HCT116 (cell line): Measurements from ENCODE around the gene CALN1. TPM values are rescaled to one million over a fixed set of nuclear protein-coding genes. Genes with fewer than 3 reads are reported as not detected.

Experiments used
- ATAC-seq: fragments of 200-7000 bp; cut with Tn5 transposase; 2 replicates; pipeline ENCODE4 v1.9.1; 2020; ENCODE audit warnings: mild to moderate bottlenecking, moderate library complexity
- BruUV-seq: library from RNA; stranded (reverse); fragments of 400-500 nt; replicated peaks from 2 replicates; lab custom pipeline; 2021; lab: Mats Ljungman, UMichigan
- CTCF ChIA-PET: fragments of 300-600 bp; sonication (Branson Sonifier 250); formaldehyde crosslinking; loops from one replicate; lab custom pipeline; 2021; ENCODE audit warnings: antibody characterized with exemption; lab: Charles Lee
- POLR2A ChIA-PET: fragments of 300-600, 350-600 bp; sonication (Branson Sonifier 250); formaldehyde crosslinking; loops from one replicate; lab custom pipeline; 2021; ENCODE audit warnings: antibody characterized with exemption; lab: Charles Lee
- RAD21 ChIA-PET, 2 experiments: fragments of 300-600 bp; sonication (Branson Sonifier 250); formaldehyde crosslinking; loops; one replicate each; lab custom pipeline; 2023; ENCODE audit warnings: low total read pairs in 2 of 2; ENCODE audit not compliant: uncharacterized antibody in 2 of 2, unreplicated experiment in 2 of 2, low non-redundant PET in 1 of 2; lab: Charles Lee
- DNase-seq: peaks from one replicate; pipeline ENCODE4 v3.0.0-alpha.2; 2010; ENCODE audit warnings: low read depth, low spot score
- H2AFZ ChIP-seq: fragments of 200-600 bp; shearing (Covaris generic), sonication (generic); 2 replicates; pipeline ENCODE4 v1.6.1; 2017; ENCODE audit warnings: low read depth, mixed run types, mixed read lengths, antibody characterized with exemption, low read length; ENCODE audit not compliant: poor library complexity, severe bottlenecking
- H3K27ac ChIP-seq: 2 replicates; pipeline ENCODE4 v1.5.1; 2012; ENCODE audit warnings: low read depth, low read length
- H3K27me3 ChIP-seq: fragments of 200-600 bp; sonication (generic); 2 replicates; pipeline ENCODE4 v1.6.1; 2016; ENCODE audit warnings: mixed run types, low read length, mixed read lengths; ENCODE audit not compliant: insufficient read depth
- H3K36me3 ChIP-seq, 2 experiments: fragments of 200-500 bp in 1 of 2; fragments of 200-600 bp in 1 of 2; sonication (Bioruptor generic) in 1 of 2; sonication (generic) in 1 of 2; 2 replicates each; pipeline versions ENCODE4 v1.5.1 to v1.6.1; 2014 to 2016; ENCODE audit warnings: low read length in 2 of 2, inconsistent platforms in 1 of 2, mixed read lengths in 1 of 2, mixed run types in 1 of 2; ENCODE audit not compliant: insufficient read depth in 2 of 2, control insufficient read depth in 1 of 2
- H3K4me1 ChIP-seq, 2 experiments: fragments of 200-600 bp in 1 of 2; sonication (generic) in 1 of 2; 2 replicates each; pipeline versions ENCODE4 v1.5.1 to v1.6.1; 2012 to 2017; ENCODE audit warnings: low read length in 2 of 2, inconsistent platforms in 1 of 2, mild to moderate bottlenecking in 1 of 2, mixed read lengths in 1 of 2, mixed run types in 1 of 2, moderate library complexity in 1 of 2; ENCODE audit not compliant: insufficient read depth in 2 of 2, control insufficient read depth in 1 of 2
- H3K4me2 ChIP-seq: fragments of 200-600 bp; sonication (generic); 2 replicates; pipeline ENCODE4 v1.6.1; 2017; ENCODE audit warnings: mixed run types, low read length, mixed read lengths
- H3K4me3 ChIP-seq, 2 experiments: fragments of 200-600 bp in 1 of 2; sonication (generic) in 1 of 2; replicated peaks in 1 of 2; 2 replicates each; pipeline ENCODE4 v1.5.1; 2011 to 2016; ENCODE audit warnings: low read length in 2 of 2, control low read depth in 1 of 2, low read depth in 1 of 2, mild to moderate bottlenecking in 1 of 2, mixed read lengths in 1 of 2, mixed run types in 1 of 2
- H3K79me2 ChIP-seq: fragments of 200-600 bp; sonication (generic); 2 replicates; pipeline ENCODE4 v1.6.1; 2017; ENCODE audit warnings: mild to moderate bottlenecking, mixed run types, low read length, moderate library complexity, mixed read lengths; ENCODE audit not compliant: insufficient read depth
- H3K9ac ChIP-seq: fragments of 200-600 bp; sonication (generic); 2 replicates; pipeline ENCODE4 v1.6.1; 2016; ENCODE audit warnings: low read length, mixed read lengths
- H3K9me2 ChIP-seq: fragments of 200-600 bp; sonication (generic), shearing (Covaris generic); 2 replicates; pipeline ENCODE4 v1.6.1; 2017; ENCODE audit warnings: mixed run types, mild to moderate bottlenecking, moderate library complexity; ENCODE audit not compliant: insufficient read depth
- H3K9me3 ChIP-seq, 2 experiments: fragments of 200-500 bp in 1 of 2; fragments of 200-600 bp in 1 of 2; sonication (Bioruptor generic) in 1 of 2; sonication (generic) in 1 of 2; 2 replicates each; pipeline ENCODE4 v1.6.1; 2014 to 2017; ENCODE audit warnings: low read length in 2 of 2, mixed read lengths in 2 of 2, inconsistent platforms in 1 of 2, low read depth in 1 of 2, mild to moderate bottlenecking in 1 of 2, mixed run types in 1 of 2, moderate library complexity in 1 of 2; ENCODE audit not compliant: control insufficient read depth in 1 of 2, insufficient read depth in 1 of 2
- H4K20me1 ChIP-seq: fragments of 200-600 bp; sonication (generic), shearing (Covaris generic); 2 replicates; pipeline ENCODE4 v1.6.1; 2017; ENCODE audit warnings: mixed run types, mild to moderate bottlenecking, moderate library complexity; ENCODE audit not compliant: insufficient read depth
- CBX3 ChIP-seq: IDR thresholded peaks from 2 replicates; pipeline ENCODE4 v1.6.1; 2012; ENCODE audit warnings: low read depth
- EGR1 ChIP-seq: IDR thresholded peaks from 2 replicates; pipeline ENCODE4 v1.6.1; 2012; ENCODE audit warnings: low read depth
- EZH2phosphoT487 ChIP-seq: fragments of 200-600 bp; IDR thresholded peaks from 2 replicates; pipeline ENCODE4 v1.6.1; 2018; ENCODE audit warnings: antibody characterized with exemption, borderline replicate concordance
- FOSL1 ChIP-seq: IDR thresholded peaks from 2 replicates; pipeline ENCODE4 v1.6.1; 2012; ENCODE audit warnings: low read depth
- JUND ChIP-seq: IDR thresholded peaks from 2 replicates; pipeline ENCODE4 v1.6.1; 2012
- POLR2A ChIP-seq: IDR thresholded peaks from 2 replicates; pipeline ENCODE4 v1.7.0; 2011; ENCODE audit warnings: borderline replicate concordance; ENCODE audit not compliant: insufficient read depth, insufficient read length; ENCODE audit errors: extremely low read depth
- POLR2AphosphoS5 ChIP-seq: IDR thresholded peaks from 2 replicates; pipeline ENCODE4 v1.6.1; 2011; ENCODE audit warnings: mild to moderate bottlenecking, low read depth, low read length, moderate library complexity
- SIN3A ChIP-seq: IDR thresholded peaks from 2 replicates; pipeline ENCODE4 v1.6.1; 2012; ENCODE audit warnings: low read depth
- SRF ChIP-seq: IDR thresholded peaks from 2 replicates; pipeline ENCODE4 v1.6.1; 2012; ENCODE audit warnings: low read depth
- ZFX ChIP-seq: fragments of 450-650 bp; IDR thresholded peaks from 2 replicates; pipeline ENCODE4 v1.6.1; 2017
- ZNF274 ChIP-seq: fragments of 200-500 bp; sonication (Bioruptor generic); IDR thresholded peaks from 2 replicates; pipeline ENCODE4 v1.6.1; 2014; ENCODE audit warnings: mild to moderate bottlenecking, low read depth, low read length, inconsistent platforms
- intact Hi-C: fragments of 100-400 bp; cut with micrococcal nuclease; formaldehyde crosslinking; loops from 2 replicates; pipeline ENCODE4 v1.10.0; 2022
- total RNA-seq: library from RNA; stranded (reverse); gene quantifications from one replicate; pipeline ENCODE4 v1.2.1, GENCODE V29; 2021; ENCODE audit not compliant: unreplicated experiment
- TF ChIP-seq, protein P1 (sequence below): IDR thresholded peaks from 2 replicates; pipeline ENCODE4 v1.6.1; 2011; ENCODE audit warnings: mild to moderate bottlenecking, low read length, moderate library complexity; ENCODE audit not compliant: insufficient replicate concordance; ENCODE audit errors: extremely low read depth

The CALN1 gene
- total RNA-seq, 1 experiment from 2014 or later, result 0.17 TPM

GRCh38 chr7:72310301-72310700 is 101.8 kb downstream of the CALN1 start:
- intact Hi-C loops, result no loop called here
- Histone ChIP-seq H3K4me1 (no peaks in the 10 kb centered on the region), H3K27ac (no peak overlapping the region), H3K9me2 (no peaks in the 10 kb centered on the region), H2AFZ (no peak overlapping the region), H3K4me2 (no peak overlapping the region), H3K79me2 (no peaks in the 10 kb centered on the region), H4K20me1 (no peaks in the 10 kb centered on the region), H3K27me3 (peaks cover 10% of the 10 kb centered on the region; the same call in 1 of the 2 replicates), H3K36me3 (no peaks in the 10 kb centered on the region), H3K9ac (no peak overlapping the region), H3K9me3 (no peaks in the 10 kb centered on the region), H3K4me3 (no peak overlapping the region)
- DNase-seq, result no peak
- ChIA-PET POLR2A (no interaction called here), CTCF (no interaction called here), RAD21 (no interaction called here)
- TF ChIP-seq FOSL1 (no peak), JUND (no peak), POLR2AphosphoS5 (no peak), POLR2A (no peak), SIN3A (no peak), SRF (no peak), ZFX (no peak), EZH2phosphoT487 (no peak), ZNF274 (no peak), CBX3 (no peak), EGR1 (no peak)
- TF ChIP-seq, protein P1, sequence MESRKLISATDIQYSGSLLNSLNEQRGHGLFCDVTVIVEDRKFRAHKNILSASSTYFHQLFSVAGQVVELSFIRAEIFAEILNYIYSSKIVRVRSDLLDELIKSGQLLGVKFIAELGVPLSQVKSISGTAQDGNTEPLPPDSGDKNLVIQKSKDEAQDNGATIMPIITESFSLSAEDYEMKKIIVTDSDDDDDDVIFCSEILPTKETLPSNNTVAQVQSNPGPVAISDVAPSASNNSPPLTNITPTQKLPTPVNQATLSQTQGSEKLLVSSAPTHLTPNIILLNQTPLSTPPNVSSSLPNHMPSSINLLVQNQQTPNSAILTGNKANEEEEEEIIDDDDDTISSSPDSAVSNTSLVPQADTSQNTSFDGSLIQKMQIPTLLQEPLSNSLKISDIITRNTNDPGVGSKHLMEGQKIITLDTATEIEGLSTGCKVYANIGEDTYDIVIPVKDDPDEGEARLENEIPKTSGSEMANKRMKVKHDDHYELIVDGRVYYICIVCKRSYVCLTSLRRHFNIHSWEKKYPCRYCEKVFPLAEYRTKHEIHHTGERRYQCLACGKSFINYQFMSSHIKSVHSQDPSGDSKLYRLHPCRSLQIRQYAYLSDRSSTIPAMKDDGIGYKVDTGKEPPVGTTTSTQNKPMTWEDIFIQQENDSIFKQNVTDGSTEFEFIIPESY, result no peak
- BruUV-seq, result no TSS peak
- ATAC-seq, result no peak
